ENCODE results near the gene EEF1AKMT1.

The EEF1AKMT1 gene

GRCh38 chr13:20787180-20787579, 13.4 kb upstream of the EEF1AKMT1 start:
- peaks cover 39% of the 10 kb centered on the region for H3K36me3 ChIP-seq (ENCODE audit: insufficient read depth, low read length)
- TF ChIP-seq EZH2 (IDR thresholded peaks at IDR 0.05) (no peak), POLR2AphosphoS5 (IDR thresholded peaks at IDR 0.05; ENCODE audit: borderline replicate concordance, low read depth, low read length) (no peak), FOXP2 (optimal IDR thresholded peaks at IDR 0.05; ENCODE audit: control extremely low read depth, extremely low read length, insufficient read depth) (no peak)

GRCh38 chr13:20782116-20782708, 8.5 kb upstream of the EEF1AKMT1 start:
- Histone ChIP-seq H3K9ac (ENCODE audit: insufficient read length) (no peak overlapping the region), H3K36me3 (ENCODE audit: insufficient read depth, low read length) (peaks cover 34% of the 10 kb centered on the region), H3K4me3 (no peak overlapping the region), H3K9me3 (ENCODE audit: low read depth, low read length) (no peaks in the 10 kb centered on the region), H3K27ac (no peak overlapping the region)
- no peak for TF ChIP-seq FOXP2 (optimal IDR thresholded peaks at IDR 0.05; ENCODE audit: control extremely low read depth, extremely low read length, insufficient read depth)
- no peak for TF ChIP-seq POLR2AphosphoS5 (IDR thresholded peaks at IDR 0.05; ENCODE audit: borderline replicate concordance, low read depth, low read length)
- TF ChIP-seq EZH2 (IDR thresholded peaks at IDR 0.05): no peak
- DNase-seq (ENCODE audit: low read depth, low spot score): no peak

More at GRCh38 chr13:20787180-20787579, 13.4 kb upstream of the EEF1AKMT1 start:
- Histone ChIP-seq H3K4me3 (no peak overlapping the region), H3K27ac (no peak overlapping the region), H3K9me3 (ENCODE audit: low read depth, low read length) (no peaks in the 10 kb centered on the region), H3K9ac (ENCODE audit: insufficient read length) (no peak overlapping the region)
- DNase-seq (ENCODE audit: low read depth, low spot score): no peak

- H3K9ac ChIP-seq (ENCODE audit: insufficient read length): no peak overlapping the region
- no peaks in the 10 kb centered on the region for H3K9me3 ChIP-seq (ENCODE audit: low read depth, low read length)
- no peak for DNase-seq (ENCODE audit: low read depth, low spot score)
- no peak overlapping the region for H3K27ac ChIP-seq
- TF ChIP-seq POLR2AphosphoS5 (IDR thresholded peaks at IDR 0.05; ENCODE audit: borderline replicate concordance, low read depth, low read length) (no peak), EZH2 (IDR thresholded peaks at IDR 0.05) (no peak), FOXP2 (optimal IDR thresholded peaks at IDR 0.05; ENCODE audit: control extremely low read depth, extremely low read length, insufficient read depth) (no peak)
- no peak overlapping the region for H3K4me3 ChIP-seq
- peaks cover 31% of the 10 kb centered on the region for H3K36me3 ChIP-seq (ENCODE audit: insufficient read depth, low read length)
Measured at GRCh38 chr13:20780317-20780716, 6.6 kb upstream of the EEF1AKMT1 start.

GRCh38 chr13:20779405-20779804, 5.6 kb upstream of the EEF1AKMT1 start:
- H3K9me3 ChIP-seq (ENCODE audit: low read depth, low read length): no peaks in the 10 kb centered on the region
- DNase-seq (ENCODE audit: low read depth, low spot score): no peak
- peaks cover 31% of the 10 kb centered on the region for H3K36me3 ChIP-seq (ENCODE audit: insufficient read depth, low read length)
- no peak overlapping the region for H3K4me3 ChIP-seq
- no peak overlapping the region for H3K9ac ChIP-seq (ENCODE audit: insufficient read length)
- no peak overlapping the region for H3K27ac ChIP-seq
- no peak for TF ChIP-seq EZH2 (IDR thresholded peaks at IDR 0.05)
- TF ChIP-seq POLR2AphosphoS5 (IDR thresholded peaks at IDR 0.05; ENCODE audit: borderline replicate concordance, low read depth, low read length): no peak
- TF ChIP-seq FOXP2 (optimal IDR thresholded peaks at IDR 0.05; ENCODE audit: control extremely low read depth, extremely low read length, insufficient read depth): no peak

GRCh38 chr13:20778311-20778710, 4.5 kb upstream of the EEF1AKMT1 start:
- TF ChIP-seq EZH2 (IDR thresholded peaks at IDR 0.05) (no peak), FOXP2 (optimal IDR thresholded peaks at IDR 0.05; ENCODE audit: control extremely low read depth, extremely low read length, insufficient read depth) (no peak), POLR2AphosphoS5 (IDR thresholded peaks at IDR 0.05; ENCODE audit: borderline replicate concordance, low read depth, low read length) (no peak)
- H3K36me3 ChIP-seq (ENCODE audit: insufficient read depth, low read length): peaks cover 23% of the 10 kb centered on the region
- H3K9me3 ChIP-seq (ENCODE audit: low read depth, low read length): no peaks in the 10 kb centered on the region
- no peak for DNase-seq (ENCODE audit: low read depth, low spot score)
- H3K27ac ChIP-seq: no peak overlapping the region
- no peak overlapping the region for H3K9ac ChIP-seq (ENCODE audit: insufficient read length)
- no peak overlapping the region for H3K4me3 ChIP-seq

GRCh38 chr13:20776751-20777150, 3.0 kb upstream of the EEF1AKMT1 start:
- H3K27ac ChIP-seq: no peak overlapping the region
- TF ChIP-seq POLR2AphosphoS5 (IDR thresholded peaks at IDR 0.05; ENCODE audit: borderline replicate concordance, low read depth, low read length) (no peak), EZH2 (IDR thresholded peaks at IDR 0.05) (no peak), FOXP2 (optimal IDR thresholded peaks at IDR 0.05; ENCODE audit: control extremely low read depth, extremely low read length, insufficient read depth) (no peak)
- peaks cover 16% of the 10 kb centered on the region for H3K36me3 ChIP-seq (ENCODE audit: insufficient read depth, low read length)
- H3K9ac ChIP-seq (ENCODE audit: insufficient read length): no peak overlapping the region
- no peak for DNase-seq (ENCODE audit: low read depth, low spot score)
- no peak overlapping the region for H3K4me3 ChIP-seq
- H3K9me3 ChIP-seq (ENCODE audit: low read depth, low read length): no peaks in the 10 kb centered on the region

GRCh38 chr13:20775961-20776360, 2.2 kb upstream of the EEF1AKMT1 start:
- no peak overlapping the region for H3K9ac ChIP-seq (ENCODE audit: insufficient read length)
- no peak for DNase-seq (ENCODE audit: low read depth, low spot score)
- no peak for TF ChIP-seq EZH2 (IDR thresholded peaks at IDR 0.05)
- no peak for TF ChIP-seq POLR2AphosphoS5 (IDR thresholded peaks at IDR 0.05; ENCODE audit: borderline replicate concordance, low read depth, low read length)
- TF ChIP-seq FOXP2 (optimal IDR thresholded peaks at IDR 0.05; ENCODE audit: control extremely low read depth, extremely low read length, insufficient read depth): no peak
- no peak overlapping the region for H3K4me3 ChIP-seq
- H3K9me3 ChIP-seq (ENCODE audit: low read depth, low read length): no peaks in the 10 kb centered on the region
- H3K36me3 ChIP-seq (ENCODE audit: insufficient read depth, low read length): peaks cover 9% of the 10 kb centered on the region; the same call in 1 of the 2 replicates
- H3K27ac ChIP-seq: no peak overlapping the region

- no peak overlapping the region for H3K4me3 ChIP-seq
- no peak overlapping the region for H3K27ac ChIP-seq
- no peak overlapping the region for H3K9ac ChIP-seq (ENCODE audit: insufficient read length)
- H3K9me3 ChIP-seq (ENCODE audit: low read depth, low read length): no peaks in the 10 kb centered on the region; the same call in 1 of the 2 replicates
- peaks cover 9% of the 10 kb centered on the region; the same call in 1 of the 2 replicates for H3K36me3 ChIP-seq (ENCODE audit: insufficient read depth, low read length)
- TF ChIP-seq FOXP2 (optimal IDR thresholded peaks at IDR 0.05; ENCODE audit: control extremely low read depth, extremely low read length, insufficient read depth): no peak
- TF ChIP-seq POLR2AphosphoS5 (IDR thresholded peaks at IDR 0.05; ENCODE audit: borderline replicate concordance, low read depth, low read length): no peak
- TF ChIP-seq EZH2 (IDR thresholded peaks at IDR 0.05): no peak
- no peak for DNase-seq (ENCODE audit: low read depth, low spot score)
Measured at GRCh38 chr13:20774746-20775145, 985 bp upstream of the EEF1AKMT1 start.
